ENCODE data around the gene MAPK7. TPM values are rescaled to one million over a fixed set of nuclear protein-coding genes. Genes with fewer than 3 reads are reported as not detected.

MAPK7 gene
- polyA plus RNA-seq, 2 of the 4 experiments (the other 2 are of a cell fraction) = 7.2 to 25.8 TPM

DNA sequence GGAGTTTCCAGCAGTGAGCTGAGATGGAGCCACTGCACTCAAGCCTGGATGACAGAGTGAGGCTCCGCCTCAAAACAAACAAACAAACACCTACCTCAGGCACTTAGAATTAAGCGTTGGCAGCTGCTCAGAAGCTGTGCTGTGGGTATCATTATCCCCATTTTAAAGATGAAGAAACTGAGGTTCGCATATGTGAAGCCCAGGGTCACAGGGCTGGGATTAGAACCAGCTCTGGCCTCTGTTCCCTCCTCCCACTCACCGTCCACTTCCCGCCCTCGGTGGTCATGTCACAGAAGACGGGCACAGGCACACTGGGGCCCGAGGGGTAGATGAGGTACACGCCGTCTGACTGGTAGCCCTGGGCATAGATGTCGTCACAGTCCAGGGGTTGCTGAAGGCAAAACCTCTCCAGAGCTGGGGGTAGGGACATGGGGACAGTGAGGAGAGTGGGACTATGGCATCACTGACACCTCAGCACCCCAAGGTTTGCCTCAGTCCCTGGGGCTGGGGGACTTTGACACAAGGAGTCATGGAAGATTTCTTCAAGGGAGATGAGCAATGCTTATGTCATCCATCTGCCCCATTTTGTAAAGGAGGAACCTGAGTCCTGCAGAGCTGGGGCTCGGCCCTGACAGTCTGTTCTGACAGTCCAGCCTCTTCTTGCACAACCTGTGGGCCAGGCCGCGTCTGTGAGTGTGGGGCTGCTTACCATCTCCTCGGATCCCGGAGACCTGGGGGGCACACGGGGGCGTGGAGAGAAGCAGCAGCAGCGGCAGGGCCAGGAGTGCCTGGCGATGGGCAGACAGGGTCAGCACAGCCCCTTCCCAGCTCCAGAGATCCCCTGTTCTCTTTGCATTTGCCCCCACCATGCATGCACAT lies 8.0 kb downstream of the MAPK7 start:
- Histone ChIP-seq H3K4me2 (peak overlapping the region; percentile 33), H3K9me3 (no peaks in the 10 kb centered on the region), H3K27ac (peak overlapping the region; percentile 56 to 80), H3K4me3 (no peak overlapping the region), H3K4me1 (peaks cover 33% of the 10 kb centered on the region)
- no peak for FAIRE-seq
- ATAC-seq = peak; percentile 72 to 79
- peak; percentile 73 to 79 for DNase-seq (ENCODE audit: low read depth in 1 of 2, low spot score in 1 of 2)
- POLR2A ChIA-PET = interaction anchor here (0.8 to 5.3 kb wide), 2 partner anchors 8 to 32 kb away, joined by 4 to 45 read pairs; partner anchors contain the start of gene MAPK7
- WGBS (ENCODE audit: missing lambda C conversion rate) = 59% methylated on average over 20 of the region's 20 CpGs
- TF ChIP-seq BHLHE40 (IDR thresholded peaks at IDR 0.05; ENCODE audit: low read depth, low read length) (no peak), HOXB13 (CRISPR knock-in tag; IDR thresholded peaks at IDR 0.05; ENCODE audit: low read depth) (no peak), RARB (CRISPR knock-in tag; IDR thresholded peaks at IDR 0.05) (no peak), CEBPB (IDR thresholded peaks at IDR 0.05) (peak; percentile 74 to 75; a peak in 2 of 4 replicates), KDM1A (IDR thresholded peaks at IDR 0.05; ENCODE audit: low read depth) (peak; percentile 63; the same call in 1 of the 2 replicates), POLR2AphosphoS2 (conservative IDR thresholded peaks at IDR 0.05; ENCODE audit: low read length) (no peak), EHMT2 (IDR thresholded peaks at IDR 0.05; ENCODE audit: low read depth) (no peak), TP53 (CRISPR knock-in tag; IDR thresholded peaks at IDR 0.05) (no peak), RCOR1 (IDR thresholded peaks at IDR 0.05; ENCODE audit: low read depth, low read length) (no peak), FOSL2 (IDR thresholded peaks at IDR 0.05) (0 out of 2 replicates have a peak, but pooled peaks have one; percentile 21), FOSL2 (CRISPR knock-in tag; IDR thresholded peaks at IDR 0.05) (peak; percentile 54), HDAC2 (IDR thresholded peaks at IDR 0.05) (0 out of 2 replicates have a peak, but pooled peaks have one; percentile 26), JUNB (IDR thresholded peaks at IDR 0.05) (peak; percentile 36; the same call in 1 of the 2 replicates)
- TF ChIP-seq, protein P1, sequence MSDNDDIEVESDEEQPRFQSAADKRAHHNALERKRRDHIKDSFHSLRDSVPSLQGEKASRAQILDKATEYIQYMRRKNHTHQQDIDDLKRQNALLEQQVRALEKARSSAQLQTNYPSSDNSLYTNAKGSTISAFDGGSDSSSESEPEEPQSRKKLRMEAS (IDR thresholded peaks at IDR 0.05) = peak; percentile 22; the same call in 1 of the 2 replicates
- TF ChIP-seq, protein P2, sequence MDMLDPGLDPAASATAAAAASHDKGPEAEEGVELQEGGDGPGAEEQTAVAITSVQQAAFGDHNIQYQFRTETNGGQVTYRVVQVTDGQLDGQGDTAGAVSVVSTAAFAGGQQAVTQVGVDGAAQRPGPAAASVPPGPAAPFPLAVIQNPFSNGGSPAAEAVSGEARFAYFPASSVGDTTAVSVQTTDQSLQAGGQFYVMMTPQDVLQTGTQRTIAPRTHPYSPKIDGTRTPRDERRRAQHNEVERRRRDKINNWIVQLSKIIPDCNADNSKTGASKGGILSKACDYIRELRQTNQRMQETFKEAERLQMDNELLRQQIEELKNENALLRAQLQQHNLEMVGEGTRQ (IDR thresholded peaks at IDR 0.05) = no peak
- TF ChIP-seq, protein P3, sequence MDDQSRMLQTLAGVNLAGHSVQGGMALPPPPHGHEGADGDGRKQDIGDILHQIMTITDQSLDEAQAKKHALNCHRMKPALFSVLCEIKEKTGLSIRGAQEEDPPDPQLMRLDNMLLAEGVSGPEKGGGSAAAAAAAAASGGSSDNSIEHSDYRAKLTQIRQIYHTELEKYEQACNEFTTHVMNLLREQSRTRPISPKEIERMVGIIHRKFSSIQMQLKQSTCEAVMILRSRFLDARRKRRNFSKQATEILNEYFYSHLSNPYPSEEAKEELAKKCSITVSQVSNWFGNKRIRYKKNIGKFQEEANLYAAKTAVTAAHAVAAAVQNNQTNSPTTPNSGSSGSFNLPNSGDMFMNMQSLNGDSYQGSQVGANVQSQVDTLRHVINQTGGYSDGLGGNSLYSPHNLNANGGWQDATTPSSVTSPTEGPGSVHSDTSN (IDR thresholded peaks at IDR 0.05) = no peak
- TF ChIP-seq, protein P4, sequence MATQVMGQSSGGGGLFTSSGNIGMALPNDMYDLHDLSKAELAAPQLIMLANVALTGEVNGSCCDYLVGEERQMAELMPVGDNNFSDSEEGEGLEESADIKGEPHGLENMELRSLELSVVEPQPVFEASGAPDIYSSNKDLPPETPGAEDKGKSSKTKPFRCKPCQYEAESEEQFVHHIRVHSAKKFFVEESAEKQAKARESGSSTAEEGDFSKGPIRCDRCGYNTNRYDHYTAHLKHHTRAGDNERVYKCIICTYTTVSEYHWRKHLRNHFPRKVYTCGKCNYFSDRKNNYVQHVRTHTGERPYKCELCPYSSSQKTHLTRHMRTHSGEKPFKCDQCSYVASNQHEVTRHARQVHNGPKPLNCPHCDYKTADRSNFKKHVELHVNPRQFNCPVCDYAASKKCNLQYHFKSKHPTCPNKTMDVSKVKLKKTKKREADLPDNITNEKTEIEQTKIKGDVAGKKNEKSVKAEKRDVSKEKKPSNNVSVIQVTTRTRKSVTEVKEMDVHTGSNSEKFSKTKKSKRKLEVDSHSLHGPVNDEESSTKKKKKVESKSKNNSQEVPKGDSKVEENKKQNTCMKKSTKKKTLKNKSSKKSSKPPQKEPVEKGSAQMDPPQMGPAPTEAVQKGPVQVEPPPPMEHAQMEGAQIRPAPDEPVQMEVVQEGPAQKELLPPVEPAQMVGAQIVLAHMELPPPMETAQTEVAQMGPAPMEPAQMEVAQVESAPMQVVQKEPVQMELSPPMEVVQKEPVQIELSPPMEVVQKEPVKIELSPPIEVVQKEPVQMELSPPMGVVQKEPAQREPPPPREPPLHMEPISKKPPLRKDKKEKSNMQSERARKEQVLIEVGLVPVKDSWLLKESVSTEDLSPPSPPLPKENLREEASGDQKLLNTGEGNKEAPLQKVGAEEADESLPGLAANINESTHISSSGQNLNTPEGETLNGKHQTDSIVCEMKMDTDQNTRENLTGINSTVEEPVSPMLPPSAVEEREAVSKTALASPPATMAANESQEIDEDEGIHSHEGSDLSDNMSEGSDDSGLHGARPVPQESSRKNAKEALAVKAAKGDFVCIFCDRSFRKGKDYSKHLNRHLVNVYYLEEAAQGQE (IDR thresholded peaks at IDR 0.05) = no peak
- CTCF ChIA-PET = interaction anchor here (0.7 to 6.0 kb wide), 11 partner anchors 11 to 361 kb away, joined by 3 to 44 read pairs (median 3); partner anchors contain the start of gene B9D1
